NCI-H1092 (cell line): ENCODE measurements around the gene ADCY3.

Experiments
- DNase-seq: peaks from one replicate; lab custom pipeline; 2025; lab: John Stamatoyannopoulos, UW

The ADCY3 gene

GRCh38 chr2:24830351-24830750 lies 89.7 kb downstream of the ADCY3 start:
- DNase-seq: no peak

GRCh38 chr2:24828238-24828996 lies 91.6 kb downstream of the ADCY3 start:
- DNase-seq: no peak

GRCh38 chr2:24827321-24828237 lies 92.5 kb downstream of the ADCY3 start:
- peak; percentile 57 for DNase-seq

- DNase-seq: no peak
These were observed 93.3 kb downstream of the ADCY3 start for GRCh38 chr2:24826773-24827145.

- DNase-seq: no peak
These were observed 93.9 kb downstream of the ADCY3 start for GRCh38 chr2:24825883-24826772.

- no peak for DNase-seq
These were observed 94.8 kb downstream of the ADCY3 start for GRCh38 chr2:24824966-24825882.

GRCh38 chr2:24824071-24824588 lies 95.9 kb downstream of the ADCY3 start:
- no peak for DNase-seq

- no peak for DNase-seq
These were observed 97.9 kb downstream of the ADCY3 start for GRCh38 chr2:24822049-24822706.

- DNase-seq: no peak
These were observed 98.6 kb downstream of the ADCY3 start for GRCh38 chr2:24821433-24821891.

- no peak for DNase-seq
These were observed 99.2 kb downstream of the ADCY3 start for GRCh38 chr2:24820598-24821432.

GRCh38 chr2:24820175-24820513 lies 99.9 kb downstream of the ADCY3 start:
- no peak for DNase-seq

GRCh38 chr2:24819442-24820174 lies 100.4 kb downstream of the ADCY3 start:
- DNase-seq: no peak

- no peak for DNase-seq
These were observed 101.3 kb downstream of the ADCY3 start for GRCh38 chr2:24818721-24819167.

GRCh38 chr2:24816884-24817283 lies 103.2 kb downstream of the ADCY3 start:
- no peak for DNase-seq

- no peak for DNase-seq
These were observed 103.6 kb downstream of the ADCY3 start for GRCh38 chr2:24816404-24816803.

GRCh38 chr2:24815171-24815570 lies 104.9 kb downstream of the ADCY3 start:
- no peak for DNase-seq

- DNase-seq: no peak
These were observed 105.5 kb downstream of the ADCY3 start for GRCh38 chr2:24814516-24814915.

GRCh38 chr2:24813691-24814137 lies 106.3 kb downstream of the ADCY3 start:
- no peak for DNase-seq
